GM13976 (cell line): ENCODE data around the gene CDC42EP3.

Experiments used
- DNase-seq: peaks from one replicate; pipeline ENCODE4 v3.0.0; 2012; ENCODE audit warnings: low spot score
- CTCF ChIP-seq: IDR thresholded peaks from 2 replicates; pipeline ENCODE4 v1.5.1; 2012; ENCODE audit warnings: borderline replicate concordance, mild to moderate bottlenecking; ENCODE audit not compliant: insufficient read depth; ENCODE audit errors: extremely low read depth, missing control alignments, control extremely low read depth
- in situ Hi-C: fragments of 300-500 bp; cut with MboI; formaldehyde crosslinking; loops from one replicate; pipeline ENCODE4 v1.12.0; 2022; ENCODE audit warnings: low sequenced_read_pairs, mixed read lengths, inconsistent platforms; ENCODE audit not compliant: unreplicated experiment

The CDC42EP3 gene

GRCh38 chr2:37604716-37605115 is 66.7 kb downstream of the CDC42EP3 start:
- no peak for DNase-seq
- TF ChIP-seq CTCF = no peak
- in situ Hi-C loops = no loop called here

GRCh38 chr2:37602702-37603101 is 68.7 kb downstream of the CDC42EP3 start:
- in situ Hi-C loops = no loop called here
- TF ChIP-seq CTCF = no peak
- DNase-seq = no peak

GRCh38 chr2:37602040-37602439 is 69.4 kb downstream of the CDC42EP3 start:
- DNase-seq = no peak
- no peak for TF ChIP-seq CTCF
- in situ Hi-C loops = no loop called here

- no peak for DNase-seq
- in situ Hi-C loops = no loop called here
- no peak for TF ChIP-seq CTCF
Measured at GRCh38 chr2:37601569-37601968, 69.9 kb downstream of the CDC42EP3 start.

GRCh38 chr2:37600735-37601134 is 70.7 kb downstream of the CDC42EP3 start:
- DNase-seq = no peak
- in situ Hi-C loops = no loop called here
- no peak for TF ChIP-seq CTCF

GRCh38 chr2:37599688-37600525 is 71.5 kb downstream of the CDC42EP3 start:
- DNase-seq = no peak
- no peak for TF ChIP-seq CTCF
- in situ Hi-C loops = no loop called here
